Erythroblast (primary cell): ENCODE data around the gene MOV10L1.
"Not testable (repeated sequence)": the region's sequence is repeated elsewhere in the genome, so short reads cannot be mapped to it uniquely, and the experiment has no call there.

Source experiments
- GATA1 ChIP-seq: IDR thresholded peaks from 2 replicates; pipeline ENCODE4 v1.6.1; 2011; ENCODE audit warnings: low read depth, mild to moderate bottlenecking, control low read depth, low read length, moderate library complexity
- POLR2A ChIP-seq: IDR thresholded peaks from 2 replicates; pipeline ENCODE4 v1.6.1; 2011; ENCODE audit warnings: mild to moderate bottlenecking, low read length

- not testable (repeated sequence) for TF ChIP-seq POLR2A, GATA1
Measured at GRCh38 chr22:50137277-50137676, 47.5 kb downstream of the MOV10L1 start.
